Measurements from ENCODE around the gene TRERF1. TPM values are rescaled to one million over a fixed set of nuclear protein-coding genes. Genes with fewer than 3 reads are reported as not detected.

Gene TRERF1
- total RNA-seq, 1 donor from 2014 or later: 8.7 TPM

GRCh38 chr6:42241915-42242314 lies 209.8 kb downstream of the TRERF1 start:
- TF ChIP-seq CTCF (IDR thresholded peaks at IDR 0.05; ENCODE audit: unreplicated experiment): no peak
- Mint-ChIP-seq H3K27me3 (ENCODE audit: unreplicated experiment) (peaks cover 3% of the 10 kb centered on the region), H3K36me3 (ENCODE audit: low read depth, unreplicated experiment) (peaks cover 15% of the 10 kb centered on the region), H3K9me3 (ENCODE audit: unreplicated experiment) (no peaks in the 10 kb centered on the region), H3K4me1 (ENCODE audit: unreplicated experiment) (no peaks in the 10 kb centered on the region), H3K27ac (ENCODE audit: unreplicated experiment) (no peak overlapping the region), H3K4me3 (ENCODE audit: unreplicated experiment) (no peak overlapping the region)
- DNase-seq (ENCODE audit: low spot score): no peak

- H3K9me3 Mint-ChIP-seq (ENCODE audit: unreplicated experiment): no peaks in the 10 kb centered on the region
- no peak overlapping the region for H3K4me3 Mint-ChIP-seq (ENCODE audit: unreplicated experiment)
- peaks cover 3% of the 10 kb centered on the region for H3K27me3 Mint-ChIP-seq (ENCODE audit: unreplicated experiment)
- no peaks in the 10 kb centered on the region for H3K4me1 Mint-ChIP-seq (ENCODE audit: unreplicated experiment)
- no peak for DNase-seq (ENCODE audit: low spot score)
- no peak overlapping the region for H3K27ac Mint-ChIP-seq (ENCODE audit: unreplicated experiment)
- H3K36me3 Mint-ChIP-seq (ENCODE audit: low read depth, unreplicated experiment): peaks cover 19% of the 10 kb centered on the region
- TF ChIP-seq CTCF (IDR thresholded peaks at IDR 0.05; ENCODE audit: unreplicated experiment): no peak
These were observed 211.9 kb downstream of the TRERF1 start for GRCh38 chr6:42239736-42240375.

- H3K27ac Mint-ChIP-seq (ENCODE audit: unreplicated experiment): no peak overlapping the region
- H3K27me3 Mint-ChIP-seq (ENCODE audit: unreplicated experiment): peaks cover 3% of the 10 kb centered on the region
- no peak for DNase-seq (ENCODE audit: low spot score)
- no peak for TF ChIP-seq CTCF (IDR thresholded peaks at IDR 0.05; ENCODE audit: unreplicated experiment)
- no peaks in the 10 kb centered on the region for H3K9me3 Mint-ChIP-seq (ENCODE audit: unreplicated experiment)
- H3K4me1 Mint-ChIP-seq (ENCODE audit: unreplicated experiment): no peaks in the 10 kb centered on the region
- no peak overlapping the region for H3K4me3 Mint-ChIP-seq (ENCODE audit: unreplicated experiment)
- peaks cover 19% of the 10 kb centered on the region for H3K36me3 Mint-ChIP-seq (ENCODE audit: low read depth, unreplicated experiment)
These were observed 212.4 kb downstream of the TRERF1 start for GRCh38 chr6:42239333-42239732.

GRCh38 chr6:42237857-42238256 lies 213.9 kb downstream of the TRERF1 start:
- no peaks in the 10 kb centered on the region for H3K9me3 Mint-ChIP-seq (ENCODE audit: unreplicated experiment)
- H3K4me3 Mint-ChIP-seq (ENCODE audit: unreplicated experiment): no peak overlapping the region
- H3K27me3 Mint-ChIP-seq (ENCODE audit: unreplicated experiment): peaks cover 3% of the 10 kb centered on the region
- H3K27ac Mint-ChIP-seq (ENCODE audit: unreplicated experiment): no peak overlapping the region
- no peak for TF ChIP-seq CTCF (IDR thresholded peaks at IDR 0.05; ENCODE audit: unreplicated experiment)
- H3K36me3 Mint-ChIP-seq (ENCODE audit: low read depth, unreplicated experiment): peaks cover 23% of the 10 kb centered on the region
- peaks cover 3% of the 10 kb centered on the region for H3K4me1 Mint-ChIP-seq (ENCODE audit: unreplicated experiment)
- DNase-seq (ENCODE audit: low spot score): no peak

- peaks cover 24% of the 10 kb centered on the region for H3K36me3 Mint-ChIP-seq (ENCODE audit: low read depth, unreplicated experiment)
These were observed 214.8 kb downstream of the TRERF1 start for GRCh38 chr6:42236682-42237473.

More at GRCh38 chr6:42236682-42237473, 214.8 kb downstream of the TRERF1 start:
- H3K9me3 Mint-ChIP-seq (ENCODE audit: unreplicated experiment): no peaks in the 10 kb centered on the region
- H3K4me1 Mint-ChIP-seq (ENCODE audit: unreplicated experiment): peaks cover 3% of the 10 kb centered on the region
- H3K27ac Mint-ChIP-seq (ENCODE audit: unreplicated experiment): no peak overlapping the region
- no peak overlapping the region for H3K4me3 Mint-ChIP-seq (ENCODE audit: unreplicated experiment)
- no peak for TF ChIP-seq CTCF (IDR thresholded peaks at IDR 0.05; ENCODE audit: unreplicated experiment)
- peaks cover 3% of the 10 kb centered on the region for H3K27me3 Mint-ChIP-seq (ENCODE audit: unreplicated experiment)
- no peak for DNase-seq (ENCODE audit: low spot score)
